ENCODE data around the gene GPR21. TPM values are rescaled to one million over a fixed set of nuclear protein-coding genes. Genes with fewer than 3 reads are reported as not detected.

The GPR21 gene
- total RNA-seq, 1 donor from 2014 or later = not detected

DNA sequence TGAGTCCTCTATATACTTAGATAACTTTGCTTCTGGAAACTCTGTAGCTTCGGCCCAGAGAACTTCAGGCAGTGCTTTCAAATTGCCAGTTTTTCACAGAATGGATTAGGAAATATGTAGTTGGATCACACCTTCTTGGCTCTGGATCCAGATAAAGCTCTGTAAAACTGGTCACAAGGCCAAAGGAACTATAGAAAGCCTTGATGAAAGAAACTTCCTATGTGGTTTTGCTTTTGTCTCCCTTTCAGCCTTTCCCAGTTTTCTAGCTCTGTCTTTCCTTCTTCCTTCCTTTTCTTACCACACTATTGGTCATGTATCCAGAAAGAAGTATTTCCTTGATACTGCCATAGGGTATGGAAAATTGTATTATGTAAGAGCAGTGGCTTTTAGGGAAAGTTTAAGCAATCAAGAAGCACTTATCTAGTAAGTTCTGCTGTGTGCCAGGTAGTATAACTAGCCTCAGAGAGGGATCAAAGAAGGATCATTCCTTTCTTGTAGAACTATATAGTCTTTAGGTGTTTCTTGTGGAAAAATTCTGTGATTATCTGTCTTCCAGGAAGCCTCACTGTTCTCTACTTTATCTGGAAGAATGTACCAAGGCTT lies 6.3 kb downstream of the GPR21 start:
- DNase-seq (ENCODE audit: low read depth) = no peak
- no peak overlapping the region for H3K4me3 ChIP-seq (ENCODE audit: low read depth, low read length)
- TF ChIP-seq, protein P1, sequence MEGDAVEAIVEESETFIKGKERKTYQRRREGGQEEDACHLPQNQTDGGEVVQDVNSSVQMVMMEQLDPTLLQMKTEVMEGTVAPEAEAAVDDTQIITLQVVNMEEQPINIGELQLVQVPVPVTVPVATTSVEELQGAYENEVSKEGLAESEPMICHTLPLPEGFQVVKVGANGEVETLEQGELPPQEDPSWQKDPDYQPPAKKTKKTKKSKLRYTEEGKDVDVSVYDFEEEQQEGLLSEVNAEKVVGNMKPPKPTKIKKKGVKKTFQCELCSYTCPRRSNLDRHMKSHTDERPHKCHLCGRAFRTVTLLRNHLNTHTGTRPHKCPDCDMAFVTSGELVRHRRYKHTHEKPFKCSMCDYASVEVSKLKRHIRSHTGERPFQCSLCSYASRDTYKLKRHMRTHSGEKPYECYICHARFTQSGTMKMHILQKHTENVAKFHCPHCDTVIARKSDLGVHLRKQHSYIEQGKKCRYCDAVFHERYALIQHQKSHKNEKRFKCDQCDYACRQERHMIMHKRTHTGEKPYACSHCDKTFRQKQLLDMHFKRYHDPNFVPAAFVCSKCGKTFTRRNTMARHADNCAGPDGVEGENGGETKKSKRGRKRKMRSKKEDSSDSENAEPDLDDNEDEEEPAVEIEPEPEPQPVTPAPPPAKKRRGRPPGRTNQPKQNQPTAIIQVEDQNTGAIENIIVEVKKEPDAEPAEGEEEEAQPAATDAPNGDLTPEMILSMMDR (conservative IDR thresholded peaks at IDR 0.05; ENCODE audit: low read depth, low read length) = no peak

DNA sequence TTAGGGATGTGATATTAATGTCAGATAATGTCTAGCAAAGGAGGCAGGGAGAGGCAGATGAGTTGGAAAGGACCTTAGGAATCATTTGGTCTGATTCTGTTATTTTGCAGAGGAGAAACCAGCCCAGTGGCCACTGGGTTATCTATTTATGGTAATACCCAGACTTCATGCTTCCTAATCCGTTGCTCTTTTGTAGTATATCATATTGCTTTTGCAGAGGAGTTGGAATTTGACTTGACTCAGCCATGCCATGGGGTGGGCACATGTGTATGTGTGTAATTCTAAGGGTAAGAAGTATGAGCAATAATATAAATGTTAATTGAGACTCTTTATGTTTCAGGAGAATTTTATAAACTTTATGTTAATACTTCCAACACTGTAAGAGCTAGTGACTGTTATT lies 7.3 kb downstream of the GPR21 start:
- DNase-seq (ENCODE audit: low read depth) = no peak
- TF ChIP-seq, protein P1 (conservative IDR thresholded peaks at IDR 0.05; ENCODE audit: low read depth, low read length) = no peak
- H3K4me3 ChIP-seq (ENCODE audit: low read depth, low read length) = no peak overlapping the region

DNA sequence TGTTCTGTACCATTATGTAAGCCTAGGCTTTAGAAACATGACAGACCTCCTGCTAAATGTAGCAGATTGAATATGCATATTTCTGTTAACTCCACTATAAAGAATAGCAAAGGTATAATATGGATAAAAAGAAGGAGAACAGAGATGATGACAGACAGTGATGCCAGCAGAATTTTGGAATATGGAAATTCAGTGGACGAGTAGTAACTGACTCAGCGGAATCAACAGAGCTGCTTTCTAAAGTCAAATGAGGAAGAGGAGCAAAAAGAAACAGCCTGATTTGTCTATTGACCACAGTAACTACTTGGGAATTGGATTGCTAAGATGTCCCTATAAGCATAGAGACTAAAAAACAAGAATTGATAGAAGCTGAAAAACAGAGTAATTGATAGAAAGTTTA lies 8.0 kb downstream of the GPR21 start:
- TF ChIP-seq, protein P1 (conservative IDR thresholded peaks at IDR 0.05; ENCODE audit: low read depth, low read length) = no peak
- no peak for DNase-seq (ENCODE audit: low read depth)
- H3K4me3 ChIP-seq (ENCODE audit: low read depth, low read length) = no peak overlapping the region

DNA sequence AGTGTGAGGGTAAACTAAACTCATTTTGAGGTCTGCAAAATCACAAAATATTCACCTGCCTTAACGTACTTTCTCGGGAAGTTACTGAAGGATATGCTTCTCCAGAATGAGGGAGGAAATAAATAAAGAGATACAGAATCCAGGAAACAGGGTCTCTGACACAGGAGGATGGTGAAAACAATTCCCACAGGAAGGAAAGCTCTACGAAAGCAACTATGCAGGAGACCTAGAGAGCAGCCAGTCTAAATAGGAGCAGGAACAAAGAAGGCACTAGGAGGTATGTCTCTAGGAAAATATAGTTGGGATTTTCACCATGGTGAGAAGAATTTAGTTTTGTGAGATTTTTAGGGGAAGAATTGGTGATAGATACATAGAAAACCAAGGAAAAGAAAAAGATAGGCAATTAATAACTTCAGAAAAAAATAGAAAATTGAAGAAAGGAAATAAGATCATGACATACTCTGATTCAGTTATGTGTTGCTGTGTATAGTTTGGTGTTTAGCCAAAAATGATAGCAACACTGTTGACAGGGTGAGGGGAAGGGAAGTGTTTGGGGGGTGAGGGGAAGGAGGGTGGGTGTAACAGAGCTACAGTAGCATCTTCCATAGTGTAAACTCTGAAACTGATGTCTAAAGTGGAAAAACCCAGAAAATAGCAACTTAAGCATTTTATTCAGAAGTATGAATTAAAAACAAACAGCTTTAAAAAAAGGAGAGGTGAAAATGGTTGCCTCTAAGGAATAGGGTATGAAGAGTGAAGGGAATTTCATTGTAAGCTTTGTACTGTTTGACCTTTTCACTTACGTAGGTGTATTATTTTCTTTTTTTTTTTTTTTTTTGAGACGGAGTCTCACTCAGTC lies 9.8 kb downstream of the GPR21 start:
- TF ChIP-seq, protein P1 (conservative IDR thresholded peaks at IDR 0.05; ENCODE audit: low read depth, low read length) = no peak
- DNase-seq (ENCODE audit: low read depth) = no peak
- H3K4me3 ChIP-seq (ENCODE audit: low read depth, low read length) = no peak overlapping the region

DNA sequence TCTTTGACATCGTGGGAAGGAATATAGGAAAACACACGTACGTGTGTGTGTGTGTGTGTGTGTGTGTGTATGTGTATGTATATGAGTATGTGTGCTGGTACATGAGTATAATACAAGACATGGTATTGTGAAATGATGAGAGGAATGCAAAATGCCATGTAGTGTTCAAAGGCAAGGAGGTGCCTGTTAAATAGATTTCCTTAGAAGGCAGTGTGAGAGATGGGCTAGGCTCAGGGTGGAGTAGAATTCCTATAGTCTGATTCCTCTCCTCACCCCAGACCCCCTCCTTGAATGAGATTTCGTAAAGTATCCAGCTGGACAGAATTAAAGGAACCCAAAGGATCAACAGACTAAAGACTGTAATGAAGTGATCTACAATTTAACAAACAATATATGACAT lies 11.1 kb downstream of the GPR21 start:
- no peak for DNase-seq (ENCODE audit: low read depth)
- no peak overlapping the region for H3K4me3 ChIP-seq (ENCODE audit: low read depth, low read length)
- TF ChIP-seq, protein P1 (conservative IDR thresholded peaks at IDR 0.05; ENCODE audit: low read depth, low read length) = no peak

DNA sequence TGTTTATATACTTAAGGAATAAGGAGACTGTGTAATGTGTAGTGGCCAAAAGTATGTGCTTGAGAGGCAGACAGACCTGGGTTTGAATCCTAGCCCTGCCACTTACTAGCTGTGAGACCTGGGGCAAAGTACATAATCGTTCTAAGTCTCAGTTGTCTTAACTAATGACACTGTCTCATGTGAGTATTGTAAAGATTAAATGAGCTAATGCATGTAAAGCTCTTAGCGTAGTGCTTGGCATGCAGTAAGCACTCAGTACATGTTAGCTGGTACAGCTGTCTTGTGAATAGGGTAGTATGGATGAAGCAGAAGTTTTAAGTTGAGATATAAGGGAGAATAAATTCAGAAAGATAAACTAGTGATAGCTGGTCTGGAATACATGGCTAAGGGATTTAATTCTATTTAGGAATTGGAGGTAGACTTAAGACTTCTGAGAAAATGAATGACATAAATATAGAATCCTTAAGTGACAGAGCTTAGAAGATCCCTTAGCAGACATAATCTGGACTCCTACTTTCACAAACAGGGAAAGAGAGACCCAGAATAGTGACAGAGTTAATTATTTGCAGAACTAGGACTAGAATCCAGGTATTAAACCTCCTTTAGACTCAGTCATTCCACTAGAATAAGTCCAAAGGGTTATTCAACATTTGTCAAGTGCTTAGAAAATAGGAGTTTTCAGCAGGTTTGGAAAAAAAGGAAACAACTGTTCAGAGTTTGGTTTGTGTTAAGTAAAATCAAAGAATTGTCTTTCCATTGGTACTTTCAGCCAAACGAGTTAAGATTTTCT lies 13.1 kb downstream of the GPR21 start:
- H3K4me3 ChIP-seq (ENCODE audit: low read depth, low read length) = no peak overlapping the region

More for the DNA sequence above, 13.1 kb downstream of the GPR21 start:
- TF ChIP-seq, protein P1 (conservative IDR thresholded peaks at IDR 0.05; ENCODE audit: low read depth, low read length) = no peak
- DNase-seq (ENCODE audit: low read depth) = no peak

Measured in epithelial cell of proximal tubule (primary cell).